ENCODE results near the gene MTR.

GRCh38 chr1:236951672-236952071 lies 156.6 kb downstream of the MTR start:
- TF ChIP-seq CTCF (IDR thresholded peaks at IDR 0.05 in 2 of 3, conservative IDR thresholded peaks at IDR 0.05 in 1 of 3; ENCODE audit: borderline replicate concordance in 1 of 3, insufficient read depth in 1 of 3, low read depth in 2 of 3, low read length in 2 of 3) (no peak), POLR2AphosphoS5 (IDR thresholded peaks at IDR 0.05; ENCODE audit: low read depth, low read length) (no peak), SIN3A (IDR thresholded peaks at IDR 0.05; ENCODE audit: low read depth) (no peak), POLR2A (IDR thresholded peaks at IDR 0.05; ENCODE audit: borderline replicate concordance, extremely low read depth, insufficient read depth, insufficient read length) (no peak), MAX (IDR thresholded peaks at IDR 0.05) (no peak), EZH2 (IDR thresholded peaks at IDR 0.05) (no peak), YY1 (IDR thresholded peaks at IDR 0.05; ENCODE audit: extremely low read depth, insufficient replicate concordance, low read depth, low read length) (no peak)

All from HCT116 (cell line).